Left colon (tissue), 2 donors: ENCODE measurements around the gene PYCARD. TPM values are rescaled to one million over a fixed set of nuclear protein-coding genes. Genes with fewer than 3 reads are reported as not detected.
"Not testable (repeated sequence)": the region's sequence is repeated elsewhere in the genome, so short reads cannot be mapped to it uniquely, and the experiment has no call there.

Experiments
- ATAC-seq: fragments of 200-7000 bp; cut with Tn5 transposase; one replicate; pipeline ENCODE4 v1.9.1; 2020; ENCODE audit warnings: mild to moderate bottlenecking, moderate library complexity
- DNase-seq, 2 donors: peaks; one replicate each; pipeline ENCODE4 v3.0.0-alpha.2; 2020
- intact Hi-C, 2 donors: fragments of 100-400 bp; cut with DNase I in 1 of 2; cut with micrococcal nuclease in 1 of 2; formaldehyde crosslinking; loops; one replicate each; pipeline versions ENCODE4 v1.11.2 to v1.14.0; 2022; cut with DNase I, micrococcal nuclease
- total RNA-seq, 2 donors: library from RNA; stranded (reverse); fragmentation: NEBNext Ultra II Directional; extraction: Animal tissue kit (Norgen Biotek cat#: 25700); gene quantifications; one replicate each; pipeline ENCODE4 v1.2.1, GENCODE V29; 2021
- donor health status: DM: no; HTN: no; CAD: no.
- donor health status: DM: yes; HTN: yes; CAD: no.

The PYCARD gene
- total RNA-seq, 2 donors from 2014 or later: 83.0 to 93.8 TPM

DNA sequence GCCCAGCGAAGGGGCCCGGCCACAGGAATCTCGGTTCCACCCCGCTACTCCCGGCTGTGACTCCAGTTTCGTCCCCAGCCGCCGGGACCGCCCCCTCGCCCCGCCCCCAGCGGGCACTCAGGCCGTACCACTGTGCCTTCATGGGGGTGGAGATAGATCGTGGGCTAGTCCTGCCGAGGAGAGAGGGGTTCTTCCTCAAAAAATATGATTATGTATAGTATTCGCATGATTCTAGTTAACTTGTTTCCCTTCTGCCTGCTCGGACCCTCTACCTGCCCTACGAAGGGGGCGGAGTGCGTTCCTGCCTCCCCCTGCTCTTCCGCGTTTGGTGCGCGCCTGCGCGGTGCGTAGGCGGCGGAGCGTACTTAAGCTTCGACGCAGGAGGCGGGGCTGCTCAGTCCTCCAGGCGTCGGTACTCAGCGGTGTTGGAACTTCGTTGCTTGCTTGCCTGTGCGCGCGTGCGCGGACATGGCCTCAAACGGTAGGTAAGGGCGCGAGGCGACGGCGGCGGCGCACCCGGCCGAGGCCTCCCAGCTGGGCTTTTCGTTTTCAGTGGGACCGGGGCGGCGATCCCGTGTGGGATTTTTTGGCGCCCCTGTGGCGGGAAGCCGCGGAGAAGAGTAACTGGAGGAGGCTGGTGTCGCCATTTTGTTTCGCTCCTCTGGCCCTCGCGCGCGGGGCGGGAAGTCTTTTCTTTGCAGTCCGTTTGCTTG lies 22.7 kb downstream of the PYCARD start, which contains the start of gene FUS:
TSS of gene FUS (plus strand) at position 393 of the 713 bp plus-strand sequence. CDS start at position 469, 76 bp downstream.
- intact Hi-C loops: no loop called here
- DNase-seq (peak; percentile 88 to 95), ATAC-seq (peak; percentile 85)

DNA sequence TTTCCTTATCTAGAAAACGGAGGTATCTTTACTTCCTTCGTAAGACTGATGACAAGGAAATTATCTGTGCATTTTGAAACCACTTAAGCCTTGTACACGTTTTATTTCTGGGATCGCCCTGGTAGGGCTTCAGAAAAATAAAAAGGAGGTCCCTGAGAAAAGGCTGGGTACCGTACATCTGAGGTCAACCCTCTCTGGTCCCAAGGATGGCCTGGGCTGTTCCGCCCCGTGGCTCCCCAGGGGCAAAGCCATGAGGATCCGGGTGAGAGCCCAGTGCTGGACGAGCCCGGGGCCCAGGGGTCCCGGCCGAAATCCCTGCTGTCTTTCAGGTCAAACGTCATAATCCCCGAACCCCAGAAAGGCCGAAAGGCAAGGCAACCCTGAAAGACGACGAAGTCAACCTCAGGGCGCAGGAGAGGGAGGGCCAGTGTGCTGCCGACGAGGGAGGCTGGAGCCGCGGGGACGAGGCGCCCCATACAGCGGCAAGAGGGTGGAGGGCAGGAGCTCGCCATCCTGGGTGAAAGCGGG lies 23.3 kb downstream of the PYCARD start:
- ATAC-seq: peak; percentile 9

DNA sequence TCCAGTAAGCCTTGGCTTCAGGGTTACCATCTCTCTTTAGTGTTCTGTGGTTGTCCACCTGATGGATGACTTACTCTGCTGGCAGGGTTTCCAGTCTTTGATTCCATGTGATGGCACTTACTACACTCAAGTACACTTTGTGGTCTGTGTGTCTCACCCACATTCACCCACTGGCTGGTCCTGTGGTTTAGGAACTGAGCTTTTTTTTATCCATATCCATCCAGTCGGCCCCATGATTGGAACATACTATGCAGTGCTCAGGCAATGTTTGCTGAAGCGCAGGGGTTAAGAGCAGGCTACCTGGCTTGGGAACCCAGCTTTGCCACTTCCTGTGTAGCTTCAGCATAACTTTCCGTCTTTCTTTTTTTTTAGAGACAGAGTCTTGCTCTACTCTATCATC lies 25.4 kb downstream of the PYCARD start:
- intact Hi-C loops: no loop called here
- ATAC-seq (no peak), DNase-seq (no peak)

More for the DNA sequence above, 23.3 kb downstream of the PYCARD start:
- DNase-seq: no peak
- intact Hi-C loops: no loop called here

- not testable (repeated sequence) for DNase-seq
Observed at GRCh38 chr16:31170048-31170447, 32.5 kb downstream of the PYCARD start.

DNA sequence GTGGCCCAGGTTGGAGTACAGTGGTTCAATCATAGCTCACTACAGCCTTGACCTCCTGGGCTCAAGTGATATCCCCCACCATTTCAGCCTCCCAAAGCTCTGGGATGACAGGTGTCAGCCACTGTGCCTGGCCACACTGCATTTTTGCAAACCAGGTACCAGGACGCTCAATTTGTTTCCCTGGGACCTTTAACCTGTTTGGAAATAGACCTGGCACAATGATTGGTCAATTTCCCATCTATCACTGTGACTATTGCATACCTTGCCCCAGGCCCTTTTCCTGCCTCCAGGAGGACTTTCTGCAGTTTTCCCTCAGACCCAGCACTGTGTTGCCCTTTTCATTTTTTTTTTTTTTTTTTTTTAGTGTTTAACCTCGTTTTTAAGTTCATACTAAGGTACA lies 33.7 kb downstream of the PYCARD start:
- ATAC-seq (no peak), DNase-seq (no peak)
- intact Hi-C loops: no loop called here

More at GRCh38 chr16:31170048-31170447, 32.5 kb downstream of the PYCARD start:
- intact Hi-C loops: not testable (repeated sequence)
- peak; percentile 29 for ATAC-seq

DNA sequence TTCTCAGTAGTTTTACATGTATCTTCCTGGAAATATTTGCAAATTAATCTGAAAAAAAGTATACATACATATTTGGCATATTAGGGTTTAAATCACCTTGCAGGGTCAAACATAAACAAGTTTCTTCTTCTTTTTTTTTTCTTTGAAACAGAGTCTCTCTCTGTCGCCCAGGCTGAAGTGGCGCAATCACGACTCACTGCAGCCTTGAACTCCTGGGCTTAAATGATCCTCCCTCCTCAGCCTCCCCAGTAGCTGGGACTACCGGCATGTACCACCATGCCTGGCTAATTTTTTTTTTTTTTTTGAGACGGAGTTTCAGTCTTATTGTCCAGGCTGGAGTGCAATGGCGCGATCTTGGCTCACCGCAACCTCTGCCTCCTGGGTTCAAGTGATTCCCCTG lies 35.2 kb downstream of the PYCARD start:
- no peak for ATAC-seq
- intact Hi-C loops: no loop called here
- DNase-seq: no peak

DNA sequence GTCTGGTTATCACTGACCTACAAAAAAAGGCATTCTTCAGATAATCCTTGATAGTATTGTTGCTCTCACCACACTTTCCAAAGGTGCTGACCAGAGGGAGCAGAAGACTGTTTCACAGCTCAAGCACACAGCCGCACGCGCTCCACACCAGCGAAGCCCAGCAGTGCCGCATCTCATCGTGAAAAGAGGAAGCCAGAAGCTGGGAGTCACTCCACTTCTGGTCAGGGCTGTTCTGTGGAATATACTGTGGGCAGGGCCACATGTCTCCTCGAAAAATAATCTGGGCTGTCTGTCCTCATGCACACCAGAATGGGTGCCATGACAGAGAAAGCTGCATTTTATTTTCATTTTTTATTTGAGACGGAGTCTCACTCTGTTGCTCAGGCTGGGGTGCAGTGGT lies 45.4 kb downstream of the PYCARD start:
- ATAC-seq (no peak), DNase-seq (no peak)
- intact Hi-C loops: no loop called here

Other genes starting within 250 kb of the PYCARD start
- gene SETD1A, start 245.0 kb downstream of the PYCARD start, total RNA-seq: 10 to 100 TPM; 12.2 to 15.0 TPM
- 10 to 100 TPM; 16.9 to 27.2 TPM for gene HSD3B7, start 217.6 kb downstream of the PYCARD start, total RNA-seq
- gene STX1B, start 192.1 kb downstream of the PYCARD start, total RNA-seq: under 1 TPM; 0.75 to 0.79 TPM
- gene STX4, start 169.2 kb downstream of the PYCARD start, total RNA-seq: 10 to 100 TPM; 66.9 to 83.3 TPM
- 10 to 100 TPM in 1 of 2 donors, 1 to 10 TPM in 1; 6.9 to 10.9 TPM for gene ZNF668, start 128.5 kb downstream of the PYCARD start, total RNA-seq
- 10 to 100 TPM; 15.3 to 17.3 TPM for gene ZNF646, start 128.3 kb downstream of the PYCARD start, total RNA-seq
- 1 to 10 TPM in 1 of 2 donors, under 1 TPM in 1; 0.61 to 1.1 TPM for gene PRSS53, start 113.8 kb downstream of the PYCARD start, total RNA-seq
- gene VKORC1, start 108.0 kb downstream of the PYCARD start, total RNA-seq: 10 to 100 TPM; 28.7 to 40.5 TPM
- gene BCKDK, start 94.4 kb downstream of the PYCARD start, total RNA-seq: 10 to 100 TPM; 34.6 to 36.3 TPM
- gene KAT8, start 85.1 kb downstream of the PYCARD start, total RNA-seq: 10 to 100 TPM; 61.6 to 76.0 TPM
- gene PRSS8, start 67.0 kb downstream of the PYCARD start, total RNA-seq: 100 to 1,000 TPM; 409 to 428 TPM
- 1 to 10 TPM; 8.1 to 9.7 TPM for gene PRSS36, start 52.7 kb downstream of the PYCARD start, total RNA-seq
- gene FUS, start 22.6 kb downstream of the PYCARD start, total RNA-seq: 100 to 1,000 TPM; 158 to 173 TPM
- not detected for gene TRIM72, start 11.4 kb upstream of the PYCARD start, total RNA-seq
- gene PYDC1, start 14.4 kb upstream of the PYCARD start, total RNA-seq: not detected
- 1 to 10 TPM; 2.6 to 6.9 TPM for gene ITGAM, start 57.2 kb upstream of the PYCARD start, total RNA-seq
- 1 to 10 TPM; 1.6 to 3.8 TPM for gene ITGAX, start 152.4 kb upstream of the PYCARD start, total RNA-seq
- gene ITGAD, start 190.6 kb upstream of the PYCARD start, total RNA-seq: under 1 TPM in 1 of 2 donors, not detected in 1; 0.11 TPM
- gene COX6A2, start 225.6 kb upstream of the PYCARD start, total RNA-seq: not detected
- under 1 TPM; 0.31 to 0.39 TPM for gene ZNF843, start 240.0 kb upstream of the PYCARD start, total RNA-seq